Panc1 (cell line): ENCODE data around the gene RPS3.

ENCODE experiments used
- CTCF ChIP-seq: fragments of 450-650 bp; IDR thresholded peaks from 2 replicates; pipeline ENCODE4 v1.5.1; 2017; ENCODE audit warnings: mild to moderate bottlenecking
- POLR2AphosphoS5 ChIP-seq: IDR thresholded peaks from 2 replicates; pipeline ENCODE4 v1.6.1; 2012; ENCODE audit warnings: mild to moderate bottlenecking, low read depth, low read length, moderate library complexity
- TCF7L2 ChIP-seq: IDR thresholded peaks from 2 replicates; pipeline ENCODE4 v1.6.1; 2011; ENCODE audit warnings: mild to moderate bottlenecking, low read depth, low read length, inconsistent platforms

GRCh38 chr11:75434886-75435570 is 35.7 kb downstream of the RPS3 start:
- TF ChIP-seq CTCF (no peak), TCF7L2 (no peak), POLR2AphosphoS5 (no peak)
